ENCODE measurements around the gene CACNA1A.

CACNA1A gene

DNA sequence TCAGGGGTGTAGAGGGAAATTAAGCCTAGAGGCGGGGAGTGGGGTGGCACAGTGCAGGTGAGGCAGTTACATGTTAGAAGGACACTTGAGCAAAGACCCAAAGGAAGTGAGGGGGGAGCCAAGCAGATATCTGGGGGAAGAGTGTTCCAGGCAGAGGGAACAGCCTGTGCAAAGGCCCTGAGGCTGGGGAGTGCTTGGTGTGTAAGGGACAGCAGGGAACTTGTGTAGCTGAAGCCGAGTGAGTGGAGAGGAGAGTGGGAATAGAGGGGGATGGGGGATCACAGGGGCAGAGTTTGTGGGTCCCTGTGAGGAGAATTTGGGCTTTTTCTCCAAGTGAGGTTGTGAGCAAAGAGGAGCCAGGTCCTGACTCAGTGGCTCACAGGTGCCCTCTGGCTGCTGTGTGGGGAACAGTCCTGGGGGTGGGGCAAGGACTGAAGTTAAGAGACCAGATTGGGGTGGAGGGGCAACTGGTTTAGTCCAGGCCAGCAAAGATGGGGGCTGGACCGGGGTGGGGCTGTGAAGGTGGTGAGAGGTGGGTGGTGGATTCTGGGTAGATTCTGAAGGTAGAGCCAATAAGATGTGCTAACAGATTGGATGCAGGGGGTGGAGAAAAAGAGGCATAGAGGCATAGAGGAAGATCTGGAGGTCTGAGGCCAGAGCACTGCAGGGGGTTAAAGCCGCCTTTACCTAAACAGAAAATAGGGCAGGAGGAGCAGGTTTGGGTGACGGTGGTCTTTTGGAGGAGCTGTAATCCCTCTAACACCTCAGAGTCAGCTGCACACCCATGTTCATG, 75.3 kb downstream of the CACNA1A start:
- no peaks in the 10 kb centered on the region for H3K9me2 ChIP-seq (replicated peaks; ENCODE audit: insufficient read depth, low read length)

GRCh38 chr19:13429563-13429962, 76.7 kb downstream of the CACNA1A start:
- Histone ChIP-seq H3K9ac (ENCODE audit: low read length) (no peak overlapping the region), H3F3A (ENCODE audit: insufficient read depth, low read length) (no peaks in the 10 kb centered on the region), H3K4me3 (ENCODE audit: low read length) (no peak overlapping the region), H4K20me1 (ENCODE audit: insufficient read depth, low read length) (no peaks in the 10 kb centered on the region), H3K9me2 (replicated peaks; ENCODE audit: insufficient read depth, low read length) (no peaks in the 10 kb centered on the region), H3K79me2 (ENCODE audit: low read length) (no peaks in the 10 kb centered on the region), H3K27me3 (replicated peaks; ENCODE audit: insufficient read depth, low read length) (peaks cover 25% of the 10 kb centered on the region), H3K36me3 (replicated peaks; ENCODE audit: insufficient read depth, low read length) (no peaks in the 10 kb centered on the region), H2AFZ (ENCODE audit: low read length) (no peak overlapping the region), H3K4me1 (ENCODE audit: low read length) (no peaks in the 10 kb centered on the region), H3K9me3 (replicated peaks; ENCODE audit: insufficient read depth, low read length) (no peaks in the 10 kb centered on the region), H3K4me2 (ENCODE audit: low read depth, low read length) (no peak overlapping the region), H3K27ac (ENCODE audit: low read length) (no peak overlapping the region)
- DNase-seq = no peak
- TF ChIP-seq, protein P1, sequence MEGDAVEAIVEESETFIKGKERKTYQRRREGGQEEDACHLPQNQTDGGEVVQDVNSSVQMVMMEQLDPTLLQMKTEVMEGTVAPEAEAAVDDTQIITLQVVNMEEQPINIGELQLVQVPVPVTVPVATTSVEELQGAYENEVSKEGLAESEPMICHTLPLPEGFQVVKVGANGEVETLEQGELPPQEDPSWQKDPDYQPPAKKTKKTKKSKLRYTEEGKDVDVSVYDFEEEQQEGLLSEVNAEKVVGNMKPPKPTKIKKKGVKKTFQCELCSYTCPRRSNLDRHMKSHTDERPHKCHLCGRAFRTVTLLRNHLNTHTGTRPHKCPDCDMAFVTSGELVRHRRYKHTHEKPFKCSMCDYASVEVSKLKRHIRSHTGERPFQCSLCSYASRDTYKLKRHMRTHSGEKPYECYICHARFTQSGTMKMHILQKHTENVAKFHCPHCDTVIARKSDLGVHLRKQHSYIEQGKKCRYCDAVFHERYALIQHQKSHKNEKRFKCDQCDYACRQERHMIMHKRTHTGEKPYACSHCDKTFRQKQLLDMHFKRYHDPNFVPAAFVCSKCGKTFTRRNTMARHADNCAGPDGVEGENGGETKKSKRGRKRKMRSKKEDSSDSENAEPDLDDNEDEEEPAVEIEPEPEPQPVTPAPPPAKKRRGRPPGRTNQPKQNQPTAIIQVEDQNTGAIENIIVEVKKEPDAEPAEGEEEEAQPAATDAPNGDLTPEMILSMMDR (IDR thresholded peaks at IDR 0.05; ENCODE audit: low read length) = no peak
- TF ChIP-seq EZH2 (optimal IDR thresholded peaks at IDR 0.05; ENCODE audit: low read depth, low read length) (no peak), EZH2phosphoT487 (IDR thresholded peaks at IDR 0.05; ENCODE audit: low read length) (no peak)

More for the DNA sequence above, 75.3 kb downstream of the CACNA1A start:
- Histone ChIP-seq H3F3A (ENCODE audit: insufficient read depth, low read length) (no peaks in the 10 kb centered on the region), H3K36me3 (replicated peaks; ENCODE audit: insufficient read depth, low read length) (no peaks in the 10 kb centered on the region), H3K4me1 (ENCODE audit: low read length) (no peaks in the 10 kb centered on the region), H3K79me2 (ENCODE audit: low read length) (no peaks in the 10 kb centered on the region), H3K9me3 (replicated peaks; ENCODE audit: insufficient read depth, low read length) (no peaks in the 10 kb centered on the region), H3K27ac (ENCODE audit: low read length) (no peak overlapping the region), H3K4me2 (ENCODE audit: low read depth, low read length) (no peak overlapping the region), H4K20me1 (ENCODE audit: insufficient read depth, low read length) (no peaks in the 10 kb centered on the region), H3K27me3 (replicated peaks; ENCODE audit: insufficient read depth, low read length) (peaks cover 21% of the 10 kb centered on the region), H3K9ac (ENCODE audit: low read length) (no peak overlapping the region), H2AFZ (ENCODE audit: low read length) (no peak overlapping the region), H3K4me3 (ENCODE audit: low read length) (no peak overlapping the region)
- peak; percentile 19 for DNase-seq
- TF ChIP-seq EZH2phosphoT487 (IDR thresholded peaks at IDR 0.05; ENCODE audit: low read length) (no peak), EZH2 (optimal IDR thresholded peaks at IDR 0.05; ENCODE audit: low read depth, low read length) (no peak)
- TF ChIP-seq, protein P1 (IDR thresholded peaks at IDR 0.05; ENCODE audit: low read length) = peak; percentile 70

- no peaks in the 10 kb centered on the region for H3K4me1 ChIP-seq (ENCODE audit: low read length)
- no peaks in the 10 kb centered on the region for H3F3A ChIP-seq (ENCODE audit: insufficient read depth, low read length)
- H3K79me2 ChIP-seq (ENCODE audit: low read length) = no peaks in the 10 kb centered on the region
- no peak overlapping the region for H3K9ac ChIP-seq (ENCODE audit: low read length)
- H3K36me3 ChIP-seq (replicated peaks; ENCODE audit: insufficient read depth, low read length) = no peaks in the 10 kb centered on the region
- no peak for TF ChIP-seq EZH2phosphoT487 (IDR thresholded peaks at IDR 0.05; ENCODE audit: low read length)
- TF ChIP-seq, protein P1 (IDR thresholded peaks at IDR 0.05; ENCODE audit: low read length) = peak; percentile 62
- H3K9me3 ChIP-seq (replicated peaks; ENCODE audit: insufficient read depth, low read length) = no peaks in the 10 kb centered on the region
- DNase-seq = peak; percentile 11
- no peak overlapping the region for H3K4me3 ChIP-seq (ENCODE audit: low read length)
- H3K27ac ChIP-seq (ENCODE audit: low read length) = no peak overlapping the region
- H3K4me2 ChIP-seq (ENCODE audit: low read depth, low read length) = no peak overlapping the region
- H3K9me2 ChIP-seq (replicated peaks; ENCODE audit: insufficient read depth, low read length) = no peaks in the 10 kb centered on the region
- H2AFZ ChIP-seq (ENCODE audit: low read length) = no peak overlapping the region
- no peaks in the 10 kb centered on the region for H4K20me1 ChIP-seq (ENCODE audit: insufficient read depth, low read length)
- H3K27me3 ChIP-seq (replicated peaks; ENCODE audit: insufficient read depth, low read length) = peaks cover 19% of the 10 kb centered on the region
These were observed 77.9 kb downstream of the CACNA1A start for GRCh38 chr19:13428352-13428751.

Data from MM.1S (cell line).